Skin of body (tissue), 2 donors: ENCODE measurements around the gene MAPK1. TPM values are rescaled to one million over a fixed set of nuclear protein-coding genes. Genes with fewer than 3 reads are reported as not detected.

Experiments used
- small RNA-seq: library from RNA; depleted of rRNA; stranded (forward); fragments of <200 nt; gene quantifications from one replicate; pipeline ENCODE3, GENCODE V24; 2014; ENCODE audit warnings: low replicate concordance
- total RNA-seq: library from RNA; depleted of rRNA; stranded (reverse); fragments of >200 nt; gene quantifications from one replicate; pipeline ENCODE4 v1.2.3, GENCODE V29; 2014

MAPK1 gene
- total RNA-seq, 1 donor from 2014 or later = 43.0 TPM

Small RNA genes within 50 kb of the gene (small RNA-seq; reads per million reads assigned to genes)
- gene RN7SL280P = not detected
- gene RNA5SP493 = not detected

Other genes starting within 250 kb of the MAPK1 start
- gene YDJC, start 237.6 kb downstream of the MAPK1 start, total RNA-seq = 4.7 TPM
- gene CCDC116, start 234.9 kb downstream of the MAPK1 start, total RNA-seq = 0.20 TPM
- 7.2 TPM for gene SDF2L1, start 225.3 kb downstream of the MAPK1 start, total RNA-seq
- 22.3 TPM for gene PPIL2, start 201.6 kb downstream of the MAPK1 start, total RNA-seq
- gene YPEL1, start 131.9 kb downstream of the MAPK1 start, total RNA-seq = 5.8 TPM
- gene PPM1F, start 85.2 kb upstream of the MAPK1 start, total RNA-seq = 21.2 TPM
- gene TOP3B, start 115.1 kb upstream of the MAPK1 start, total RNA-seq = 19.7 TPM